ENCODE measurements around the gene STK25.
A peak's percentile ranks its signal among the peaks of the same experiment; 100 is the strongest.

STK25 gene

GRCh38 chr2:241508240-241509154, at the start of gene STK25:
Gene STK25, minus strand, starts transcription at chr2:241508584. Its CDS starts 549 bp downstream, at chr2:241508035.
- CTCF ChIA-PET, result no interaction called here
- peak; percentile 54; the same call in 1 of the 2 replicates for TF ChIP-seq ZBTB10 (tag by site-specific recombination; IDR thresholded peaks at IDR 0.05)
- TF ChIP-seq ZNF362 (tag by site-specific recombination; IDR thresholded peaks at IDR 0.05), result no peak
- peak; percentile 66 for TF ChIP-seq ZBTB17 (tag by site-specific recombination; IDR thresholded peaks at IDR 0.05)
- no peak for TF ChIP-seq ZNF23 (tag by site-specific recombination; IDR thresholded peaks at IDR 0.05; ENCODE audit: borderline replicate concordance)
- TF ChIP-seq ZNF654 (tag by site-specific recombination; IDR thresholded peaks at IDR 0.05; ENCODE audit: low read depth), result no peak
- TF ChIP-seq TCF7L2 (IDR thresholded peaks at IDR 0.05; ENCODE audit: borderline replicate concordance, low read depth, low read length), result no peak
- no peak for TF ChIP-seq ZNF114 (tag by site-specific recombination; IDR thresholded peaks at IDR 0.05)
- TF ChIP-seq ZFHX2 (tag by site-specific recombination; conservative IDR thresholded peaks at IDR 0.05), result peak; percentile 74
- TF ChIP-seq GLIS2 (tag by site-specific recombination; IDR thresholded peaks at IDR 0.05), result peak; percentile 22; the same call in 1 of the 2 replicates
- no peak for TF ChIP-seq ZNF350 (tag by site-specific recombination; IDR thresholded peaks at IDR 0.05)
- TF ChIP-seq ZNF843 (tag by site-specific recombination; IDR thresholded peaks at IDR 0.05), result no peak
- no peak for TF ChIP-seq YY2 (tag by site-specific recombination; IDR thresholded peaks at IDR 0.05)
- peak; percentile 91 for TF ChIP-seq ZBTB26 (tag by site-specific recombination; optimal IDR thresholded peaks at IDR 0.05)
- TF ChIP-seq ZNF548 (tag by site-specific recombination; IDR thresholded peaks at IDR 0.05), result no peak
- 0 out of 2 replicates have a peak, but pooled peaks have one; percentile 46 for TF ChIP-seq ZNF561 (tag by site-specific recombination; IDR thresholded peaks at IDR 0.05; ENCODE audit: borderline replicate concordance)
- no peak for TF ChIP-seq ZNF707 (tag by site-specific recombination; IDR thresholded peaks at IDR 0.05)
- no peak for TF ChIP-seq ZSCAN4 (tag by site-specific recombination; IDR thresholded peaks at IDR 0.05)
- no peak for TF ChIP-seq ZNF785 (tag by site-specific recombination; IDR thresholded peaks at IDR 0.05)
- peak; percentile 88; the same call in 1 of the 2 replicates for TF ChIP-seq KLF8 (tag by site-specific recombination; IDR thresholded peaks at IDR 0.05)
- no peak for TF ChIP-seq ZNF645 (tag by site-specific recombination; IDR thresholded peaks at IDR 0.05)
- TF ChIP-seq ZNF37A (tag by site-specific recombination; IDR thresholded peaks at IDR 0.05), result no peak
- TF ChIP-seq ZNF600 (tag by site-specific recombination; IDR thresholded peaks at IDR 0.05), result 0 out of 2 replicates have a peak, but pooled peaks have one; percentile 17
- TF ChIP-seq ZBTB44 (tag by site-specific recombination; IDR thresholded peaks at IDR 0.05), result no peak
- no peak for TF ChIP-seq FEZF1 (tag by site-specific recombination; IDR thresholded peaks at IDR 0.05)

More at GRCh38 chr2:241508240-241509154, at the start of gene STK25:
- Histone ChIP-seq H3K4me3 (ENCODE audit: low read depth, low read length) (peak within 1 kb of the TSS; percentile 76), H3K9me3 (ENCODE audit: control insufficient read depth, insufficient read depth, low read depth, low read length) (no peaks in the 10 kb centered on the region), H3K27ac (ENCODE audit: extremely low read depth, low read depth, low read length) (peak within 1 kb of the TSS; percentile 69; the same call in 1 of the 2 replicates), H3K4me1 (ENCODE audit: control insufficient read depth, insufficient read depth, low read length) (peaks cover 9% of the 10 kb centered on the region; the same call in 1 of the 2 replicates), H3K36me3 (ENCODE audit: control insufficient read depth in 2 of 2, insufficient read depth in 1 of 2, low read length in 2 of 2) (peaks cover 0 to 14% of the 10 kb centered on the region in 2 experiments; a peak in 1 of 3 replicates)
- POLR2A ChIA-PET, result interaction anchor here (0.5 to 0.6 kb wide), 2 partner anchors 43 to 92 kb away, joined by 3 read pairs; no protein-coding TSS in a partner anchor
